ENCODE measurements around the gene SHC3.

Gene SHC3

DNA sequence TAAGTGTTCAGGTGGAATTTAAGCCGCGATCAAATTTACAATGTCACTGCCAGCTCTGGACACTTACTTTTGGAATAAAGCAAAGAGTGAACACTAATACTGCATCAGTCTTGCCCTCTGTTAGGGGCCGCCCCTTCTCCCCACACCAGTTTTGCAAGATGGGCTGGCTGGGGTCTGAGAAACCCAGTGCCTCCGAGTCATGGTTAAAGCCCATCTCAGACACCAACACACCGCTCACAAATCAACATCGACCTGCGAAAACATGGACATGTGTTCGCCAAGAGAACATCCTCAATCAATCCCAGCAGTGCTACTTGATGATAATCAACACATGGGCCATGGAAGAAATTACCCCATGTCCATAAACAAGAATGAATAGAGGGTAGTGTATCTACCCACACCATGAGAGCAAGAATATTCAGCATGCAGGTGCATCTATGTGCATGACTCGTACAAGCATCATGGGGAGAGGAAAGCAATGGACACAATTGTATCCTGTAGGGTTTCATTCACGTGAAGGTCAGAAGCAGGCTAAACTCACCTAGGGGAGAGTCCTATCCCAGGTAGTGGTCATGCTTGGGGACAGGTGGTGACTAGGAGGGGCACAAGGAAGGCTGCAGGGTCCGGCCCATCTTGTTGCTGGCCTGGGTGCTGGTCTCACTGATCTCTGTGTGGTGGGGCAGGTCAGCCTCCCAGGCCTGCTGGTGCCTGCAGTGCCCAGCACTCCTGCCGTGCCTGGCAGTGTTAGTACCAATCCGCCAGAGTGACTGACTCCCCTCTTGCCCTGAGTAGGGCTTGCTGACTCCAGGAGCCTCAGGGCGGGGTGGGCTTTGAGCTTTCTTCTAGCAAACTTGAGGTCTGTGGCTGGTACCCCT lies 182.3 kb downstream of the SHC3 start:
- DNase-seq: no peak

DNA sequence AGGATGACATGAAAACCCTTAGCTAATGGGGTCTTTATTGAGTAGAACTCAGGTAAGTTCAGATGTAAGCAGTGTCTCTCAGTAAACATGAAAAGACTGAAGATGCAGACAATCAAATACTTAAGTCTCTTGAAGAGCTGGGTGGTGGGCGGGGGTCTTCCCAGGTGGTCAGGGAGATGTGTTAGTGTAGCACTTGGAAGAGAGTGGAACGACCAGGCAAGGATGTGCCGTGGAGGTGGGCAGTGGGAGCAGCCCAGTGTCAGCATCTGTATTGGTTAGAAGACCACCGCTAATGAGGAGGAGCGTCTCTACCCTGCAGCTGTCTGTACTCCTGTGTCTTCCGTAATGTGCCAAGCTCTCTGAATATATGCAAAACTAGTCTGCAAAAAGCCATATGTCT lies 183.0 kb downstream of the SHC3 start:
- no peak for DNase-seq

DNA sequence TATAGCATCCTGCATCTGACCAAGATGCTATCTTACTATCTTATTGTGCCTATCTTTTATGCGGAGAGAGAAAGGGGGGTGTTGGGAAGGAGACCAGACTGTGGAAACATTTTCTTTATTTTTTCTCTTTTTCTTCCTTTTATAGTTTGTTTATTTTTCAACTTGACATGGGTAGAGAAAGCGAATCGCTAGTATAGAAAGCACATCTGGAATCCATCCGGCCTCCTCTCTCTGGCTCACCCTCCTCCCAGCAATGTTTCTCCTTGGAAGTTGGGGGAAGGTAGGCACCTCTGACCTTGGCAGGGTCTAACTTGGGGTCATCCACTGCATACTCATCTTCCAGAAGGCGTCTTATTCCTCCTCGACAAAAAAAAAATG lies 183.4 kb downstream of the SHC3 start:
- no peak for DNase-seq

DNA sequence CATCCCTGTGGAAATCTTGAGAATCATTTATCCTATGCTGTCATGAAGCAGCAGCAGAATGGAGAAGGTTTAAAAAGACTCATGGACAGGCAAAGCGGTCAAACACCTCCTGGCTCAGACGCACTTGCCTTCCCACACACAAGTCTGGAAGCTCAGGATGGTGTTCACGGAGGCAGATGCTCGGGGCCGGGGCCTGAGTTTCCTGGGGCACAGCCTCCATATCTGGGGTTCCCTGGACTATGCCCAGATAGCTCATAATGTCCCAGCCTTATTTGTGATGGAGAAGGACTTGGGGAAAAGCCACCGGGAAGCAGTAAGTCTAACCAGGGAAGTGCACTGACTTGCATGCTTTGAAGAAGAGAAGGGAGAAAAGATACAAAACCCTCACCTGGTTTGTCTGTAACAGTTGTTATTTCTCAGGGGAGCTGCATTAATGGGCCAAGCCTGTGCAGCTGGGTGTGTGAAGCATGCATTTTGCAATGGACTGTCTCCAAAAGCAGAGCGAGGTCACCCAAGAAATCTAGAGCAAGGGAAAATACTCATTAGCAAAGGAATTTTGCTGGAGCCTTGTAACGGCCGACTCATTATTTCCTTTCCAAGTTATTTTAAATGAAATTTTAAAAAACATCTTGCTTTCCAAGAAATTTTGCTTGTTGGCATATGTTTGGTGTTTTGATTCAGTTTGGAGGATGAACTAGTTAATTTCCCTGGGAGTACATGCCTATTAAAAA lies 184.0 kb downstream of the SHC3 start:
- no peak for DNase-seq

DNA sequence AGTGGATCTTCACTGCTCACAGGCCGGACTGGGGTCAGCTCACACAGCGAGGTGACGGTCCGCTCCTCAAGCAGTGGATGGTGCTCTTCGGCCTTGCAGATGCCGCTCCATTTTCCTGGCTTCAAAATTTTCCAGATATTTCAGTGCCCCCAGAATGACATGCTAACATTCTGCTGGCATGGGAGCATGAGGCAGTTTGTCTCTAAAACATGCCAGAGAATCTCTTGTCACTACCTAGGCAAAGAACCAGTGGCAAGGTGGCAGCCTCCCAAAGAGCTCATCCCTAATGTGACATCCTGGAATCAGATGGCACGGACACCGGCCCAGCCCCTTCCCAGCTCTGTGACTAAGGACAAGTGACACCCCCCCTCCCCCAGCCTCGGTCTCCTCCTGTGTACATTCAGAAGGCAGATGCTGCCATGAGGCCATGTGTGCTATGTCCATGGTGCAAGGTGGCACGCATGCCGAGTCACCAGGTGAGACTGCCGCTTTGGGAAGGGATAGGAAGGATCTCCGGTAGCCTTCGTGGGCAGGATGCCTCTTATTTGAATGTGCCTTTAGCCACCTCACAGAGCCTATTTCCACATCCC lies 184.7 kb downstream of the SHC3 start:
- DNase-seq: no peak

DNA sequence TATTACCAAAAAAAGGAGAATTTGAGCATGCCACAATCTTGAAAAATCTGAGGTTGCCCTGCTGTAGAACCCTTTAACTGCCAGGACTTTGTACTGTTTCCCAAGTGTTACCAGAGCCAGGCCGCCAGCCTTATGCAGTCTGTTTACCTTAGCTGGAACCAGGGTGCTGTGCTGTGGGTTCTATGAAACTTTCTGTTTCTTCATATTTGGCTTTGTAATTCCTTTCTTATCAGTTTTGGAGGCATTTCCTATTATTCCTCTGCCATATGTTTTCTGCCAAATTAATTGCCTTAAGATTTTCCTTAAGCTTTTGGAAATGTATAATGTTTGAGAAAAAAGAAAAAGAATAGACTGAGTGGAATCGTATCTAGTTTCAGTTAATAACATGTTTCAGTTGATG lies 185.3 kb downstream of the SHC3 start:
- no peak for DNase-seq

DNA sequence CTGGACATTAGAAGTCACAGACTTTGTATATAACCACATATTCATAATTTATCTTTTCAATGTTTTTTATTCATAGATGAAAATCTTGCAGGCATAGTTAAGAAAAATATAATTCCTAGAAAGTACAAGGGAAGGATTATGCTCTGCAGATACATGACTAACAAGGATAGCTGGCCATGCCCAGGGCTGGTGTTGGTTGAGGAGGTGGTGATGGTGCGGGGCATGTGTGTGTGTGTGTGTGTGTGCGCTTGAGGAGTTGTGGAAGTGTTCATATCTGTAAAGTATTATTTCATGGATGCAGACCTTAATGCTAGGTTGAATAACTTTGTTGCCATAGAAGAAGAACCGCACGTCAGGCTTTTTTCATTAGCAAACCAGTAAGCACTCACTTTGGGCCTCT lies 186.1 kb downstream of the SHC3 start:
- no peak for DNase-seq

DNA sequence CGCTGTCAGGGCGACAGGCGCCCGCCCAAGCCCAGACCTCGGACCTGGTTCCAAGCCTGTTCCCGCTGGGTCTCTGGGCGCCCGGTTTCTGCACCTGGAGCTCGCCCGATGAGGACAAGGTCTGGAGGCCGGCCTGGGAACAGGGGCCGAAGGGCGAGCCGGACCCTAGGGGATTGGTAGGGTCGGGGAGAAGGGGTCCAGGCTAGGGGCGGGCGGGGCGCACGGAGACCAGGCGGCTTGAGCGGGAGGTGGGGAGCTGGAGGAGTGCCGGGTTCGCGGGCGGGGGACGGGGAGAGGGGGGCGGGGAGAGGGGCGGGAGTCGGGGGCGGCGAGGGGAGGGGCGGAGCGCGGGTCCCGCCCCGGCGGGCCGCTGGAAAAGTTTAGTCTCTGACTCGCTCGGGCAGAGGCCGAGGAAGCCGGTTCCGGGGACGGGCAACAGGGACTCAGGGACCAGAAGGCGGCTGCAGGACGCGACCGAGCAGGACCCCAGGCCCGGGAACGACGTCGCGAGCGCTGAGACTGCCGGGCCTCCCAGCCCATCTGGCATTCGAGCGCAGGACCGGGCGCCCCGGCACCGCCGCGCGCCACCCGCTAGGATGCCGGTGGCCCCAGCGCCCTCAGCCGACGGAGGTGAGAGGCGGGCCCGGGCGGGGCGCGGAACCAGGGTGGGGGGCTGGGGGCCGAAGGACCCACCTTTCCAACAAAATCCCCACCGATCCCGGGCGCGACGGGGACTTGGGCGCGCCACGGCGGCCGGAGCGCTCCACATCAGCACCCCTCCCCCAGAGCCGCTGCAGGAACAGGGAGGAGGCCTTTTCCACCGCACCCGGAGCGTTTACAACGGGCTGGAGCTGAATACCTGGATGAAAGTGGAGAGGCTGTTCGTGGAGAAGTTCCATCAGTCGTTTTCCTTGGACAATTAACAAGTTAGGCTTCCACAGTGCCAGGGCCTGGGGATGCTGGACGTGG lies 187.3 kb downstream of the SHC3 start, which contains the start of gene S1PR3:
Gene S1PR3 (plus strand): TSS at position 403 of the 969 bp plus-strand sequence. CDS start 9,733 bp downstream, outside the sequence.
- no peak for DNase-seq

DNA sequence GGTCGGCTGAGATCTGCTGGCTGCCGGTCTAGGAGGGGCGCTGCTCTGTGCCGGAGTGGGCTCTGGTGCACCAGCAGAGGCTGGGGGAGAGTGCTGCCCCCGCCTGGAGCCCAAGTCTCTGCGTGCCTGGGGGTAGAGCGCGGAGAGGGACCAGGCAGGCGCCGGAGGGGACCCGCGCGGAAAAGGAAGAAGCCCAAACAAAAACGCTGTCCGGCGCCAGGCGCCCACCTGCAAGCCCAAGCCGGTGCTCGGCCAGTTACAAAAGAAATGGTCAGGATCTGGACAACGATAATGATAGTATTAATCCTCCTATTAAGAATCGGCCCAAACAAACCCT lies 187.9 kb downstream of the SHC3 start:
- DNase-seq: no peak

DNA sequence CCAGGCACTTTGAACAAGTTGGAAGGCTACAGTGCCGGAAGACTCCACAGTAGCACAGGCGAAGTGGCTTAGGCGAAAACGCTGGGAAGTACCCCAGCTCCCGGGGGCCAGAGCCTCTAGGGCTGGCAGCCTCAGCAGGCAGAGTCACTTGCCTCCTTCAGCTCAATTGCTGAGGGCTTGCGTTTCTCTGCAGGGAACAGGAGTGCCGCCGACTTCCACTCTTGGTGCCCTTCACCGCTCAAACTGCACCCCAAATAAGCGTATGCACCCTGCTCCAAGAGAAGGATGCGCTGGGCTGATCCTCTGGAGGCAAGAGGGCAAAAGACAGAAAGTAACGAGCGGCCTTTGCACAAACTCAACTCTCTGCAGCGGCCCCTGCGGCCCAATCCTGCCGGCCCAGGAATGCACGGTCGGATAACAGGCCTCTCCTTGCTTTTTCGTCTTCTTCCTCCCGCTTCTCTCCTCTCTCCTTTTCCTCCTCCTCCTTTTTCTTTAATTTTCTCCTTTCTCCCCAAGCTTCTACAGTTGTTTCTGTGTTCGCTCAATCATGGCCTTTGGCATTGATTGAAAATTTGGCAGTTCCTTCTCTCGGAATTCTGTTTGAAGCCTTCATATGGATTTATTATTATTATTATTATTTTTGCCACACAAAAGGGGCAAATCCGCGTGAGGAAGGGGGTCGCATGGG lies 188.4 kb downstream of the SHC3 start:
- DNase-seq: no peak

DNA sequence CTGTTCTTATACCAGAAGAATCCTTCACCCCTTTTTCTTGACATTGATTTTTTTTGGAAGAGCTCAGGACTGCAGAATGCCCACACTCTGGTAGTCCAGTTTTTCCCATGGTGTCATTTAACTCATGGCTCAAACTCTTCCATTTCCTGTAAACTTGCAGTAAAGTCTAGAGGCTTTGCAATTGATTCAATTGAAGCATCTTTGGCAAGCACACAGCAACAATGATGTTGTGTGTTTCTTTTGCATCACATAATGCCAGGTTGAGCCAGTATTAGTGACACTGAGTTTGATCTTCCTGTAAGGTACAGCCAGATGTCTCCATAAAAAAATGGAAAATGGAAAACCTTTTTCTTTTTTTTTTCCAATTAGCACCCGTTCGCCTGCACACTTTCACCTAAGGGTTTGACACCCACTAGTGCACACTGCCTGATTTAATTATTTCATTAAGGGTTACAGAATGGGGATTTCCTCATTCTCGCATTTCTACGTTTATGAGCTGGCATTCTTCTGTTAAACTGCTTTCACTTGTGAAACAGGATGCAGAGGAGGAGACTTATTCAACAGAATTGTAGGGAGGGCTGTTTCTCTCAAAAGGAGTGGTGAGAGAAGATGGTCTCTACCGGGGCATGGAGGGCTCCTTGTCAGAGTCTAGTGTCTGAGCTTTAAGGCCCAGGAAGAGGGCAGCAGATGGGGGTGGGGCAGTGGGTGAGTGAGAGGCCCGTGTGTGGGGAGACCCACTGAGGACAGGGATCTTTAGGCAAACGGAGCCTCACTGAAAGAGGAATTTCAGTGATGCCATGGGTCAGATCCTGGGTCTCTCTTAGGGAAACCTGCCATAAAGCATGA lies 189.6 kb downstream of the SHC3 start:
- DNase-seq: no peak

DNA sequence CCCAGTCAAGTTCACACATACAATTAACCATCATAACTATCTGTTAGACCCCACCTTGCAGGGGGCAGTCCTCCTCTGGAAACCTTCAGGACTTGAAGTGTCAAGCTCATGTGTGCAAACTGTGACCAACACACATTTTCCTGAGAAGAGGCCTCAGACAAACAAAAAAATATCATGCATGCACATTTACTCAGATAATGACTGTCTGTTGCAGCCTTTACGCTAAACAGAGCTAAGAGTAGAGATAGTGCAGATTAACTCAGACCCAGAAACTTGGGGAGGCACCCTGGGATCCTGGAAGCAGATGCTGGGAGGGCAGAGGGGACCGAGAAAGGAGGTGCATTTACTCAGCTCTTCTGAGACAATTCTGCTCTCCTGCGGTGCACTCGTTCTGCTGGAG lies 191.0 kb downstream of the SHC3 start:
- no peak for DNase-seq

DNA sequence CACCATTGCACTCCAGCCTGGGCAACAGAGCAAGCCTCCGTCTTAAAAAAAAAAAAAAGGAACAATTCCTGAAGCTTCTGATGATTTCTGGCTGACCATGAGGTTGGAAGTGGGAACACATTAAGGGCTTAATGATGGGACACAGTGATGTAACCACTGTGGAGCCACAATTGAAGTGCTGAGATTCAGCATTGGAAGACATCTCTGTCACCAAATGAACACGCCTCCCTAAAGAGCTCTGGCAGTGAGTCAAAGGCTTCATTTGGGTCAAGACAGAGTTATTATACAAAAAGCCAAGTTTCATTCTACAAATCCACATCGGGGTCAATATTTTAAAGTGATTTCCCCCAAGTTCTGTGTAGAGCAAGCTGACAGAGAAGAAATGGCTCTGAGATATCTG lies 191.8 kb downstream of the SHC3 start:
- no peak for DNase-seq

DNA sequence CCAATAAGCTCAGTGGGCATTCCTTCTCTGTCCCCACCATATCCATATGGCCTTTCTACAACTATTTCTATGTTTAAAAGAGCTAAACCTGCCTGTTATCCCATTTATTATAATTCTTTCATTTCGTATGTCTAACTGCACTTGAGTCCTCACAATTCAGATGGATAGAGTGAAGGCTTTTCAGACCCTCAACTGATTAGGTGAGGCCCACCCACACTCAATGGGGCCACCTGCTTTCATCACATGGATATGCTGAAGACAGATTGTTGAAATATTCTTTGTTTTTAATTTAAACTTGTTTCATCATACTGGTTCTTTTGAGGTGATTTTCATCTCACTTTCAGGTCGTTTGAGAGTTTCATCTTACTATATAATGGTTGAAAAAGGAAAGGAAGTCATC lies 193.0 kb downstream of the SHC3 start:
- DNase-seq: no peak

DNA sequence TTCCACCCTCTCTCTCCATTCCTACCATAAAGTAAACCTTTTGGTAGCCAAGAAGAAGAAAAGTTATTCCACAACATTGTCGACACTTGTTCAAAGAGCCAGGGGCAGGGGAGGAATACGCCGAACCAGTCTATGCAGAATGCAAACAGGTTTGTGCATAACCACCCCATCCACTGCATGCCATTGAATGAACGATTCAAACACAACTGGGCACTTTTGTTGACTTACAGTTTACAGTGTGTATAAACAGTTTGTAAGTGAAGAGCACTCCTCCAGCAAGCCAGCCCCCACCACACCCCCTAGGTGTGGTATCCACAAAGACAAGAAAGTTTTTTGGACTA lies 194.1 kb downstream of the SHC3 start:
- DNase-seq: no peak

DNA sequence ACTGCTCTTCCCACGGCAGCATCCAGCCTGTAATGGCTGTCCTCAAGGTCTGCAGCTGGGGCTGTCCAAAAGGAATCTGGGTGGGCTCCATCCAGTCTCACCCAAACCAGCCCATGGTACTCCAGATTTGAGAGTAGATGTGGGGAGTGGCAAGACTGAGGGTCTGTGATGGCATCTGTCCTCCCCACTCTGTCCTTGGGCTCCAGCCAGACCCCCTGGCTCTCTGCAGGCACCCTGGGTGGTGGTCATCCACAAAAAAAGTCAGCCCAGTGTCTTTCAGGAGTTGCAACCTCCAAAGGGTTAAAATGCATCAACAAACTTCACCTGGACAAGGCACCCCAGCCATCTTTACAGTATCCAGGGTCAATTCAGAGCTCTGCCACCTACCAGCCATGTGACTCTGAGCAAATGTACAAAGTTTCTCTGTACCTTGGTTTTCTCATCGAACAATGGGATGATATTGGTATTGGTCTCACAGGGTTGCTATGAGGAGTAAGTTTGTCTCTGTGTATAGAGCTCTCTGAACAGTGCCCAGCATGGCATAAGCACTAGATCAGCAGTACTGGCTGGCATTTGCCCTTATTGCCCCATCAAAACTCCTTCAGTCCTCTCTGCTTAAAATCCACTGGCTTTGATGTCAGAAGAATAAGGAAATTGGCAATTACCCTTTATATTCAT lies 194.6 kb downstream of the SHC3 start:
- DNase-seq: no peak

DNA sequence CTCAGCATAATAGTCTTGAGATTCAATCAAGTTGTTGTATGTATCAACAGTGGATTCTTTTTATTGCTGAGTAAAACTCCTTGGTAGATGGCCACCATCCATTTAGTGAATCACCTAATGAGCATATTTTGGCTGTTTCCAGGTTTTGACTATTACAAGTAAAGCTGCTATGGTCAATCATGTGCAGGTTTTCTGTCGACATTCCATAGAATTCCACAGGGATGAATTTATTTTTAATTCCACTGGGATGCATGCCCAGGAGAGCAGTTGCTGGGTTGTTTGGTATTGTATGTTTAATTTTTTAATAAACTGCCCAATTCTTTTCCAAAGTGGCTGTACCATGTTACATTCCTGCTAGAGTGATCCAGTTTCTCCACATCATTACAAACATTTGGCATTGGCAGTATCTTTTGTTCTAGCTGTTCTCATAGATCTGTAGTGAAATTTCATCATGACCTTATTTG lies 197.8 kb downstream of the SHC3 start:
- no peak for DNase-seq

DNA sequence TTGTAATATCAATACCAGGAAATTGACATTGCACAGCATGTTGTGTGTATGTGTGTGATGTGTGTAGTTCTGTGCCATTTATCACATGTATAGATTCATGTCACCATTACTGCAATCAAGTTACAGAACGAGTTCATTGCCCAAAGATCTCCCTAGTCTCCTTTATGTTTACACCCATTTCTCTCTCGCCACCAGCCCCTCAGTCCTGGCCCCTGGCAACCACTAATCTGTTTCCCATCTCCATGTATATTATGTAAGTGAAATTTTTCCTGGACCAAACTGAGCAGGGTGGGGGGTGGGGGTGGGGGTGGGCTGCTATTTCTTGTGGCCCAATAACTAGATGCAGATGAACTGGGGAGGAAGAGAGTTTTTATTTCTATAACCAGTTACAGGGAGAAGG lies 198.8 kb downstream of the SHC3 start:
- no peak for DNase-seq

DNA sequence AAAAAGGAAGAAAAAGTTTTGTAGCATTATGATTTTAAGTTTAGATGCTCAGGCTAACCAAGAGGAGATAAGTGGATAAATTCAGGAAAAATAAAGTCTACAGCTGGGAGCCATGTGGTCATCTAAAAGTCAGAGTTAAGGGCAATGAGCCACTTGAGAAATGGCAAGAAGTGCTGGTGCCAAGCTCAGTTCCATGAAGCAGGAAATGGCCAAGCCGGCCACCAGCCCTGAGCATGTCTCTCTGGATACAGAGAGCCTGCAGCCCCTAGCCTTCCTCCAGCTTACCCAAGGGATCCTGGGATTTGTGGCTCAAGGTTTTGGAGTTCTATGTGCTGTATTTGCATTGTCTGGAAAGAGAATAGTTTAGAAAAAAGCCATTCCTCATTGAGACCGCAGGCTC lies 199.6 kb downstream of the SHC3 start:
- no peak for DNase-seq

DNA sequence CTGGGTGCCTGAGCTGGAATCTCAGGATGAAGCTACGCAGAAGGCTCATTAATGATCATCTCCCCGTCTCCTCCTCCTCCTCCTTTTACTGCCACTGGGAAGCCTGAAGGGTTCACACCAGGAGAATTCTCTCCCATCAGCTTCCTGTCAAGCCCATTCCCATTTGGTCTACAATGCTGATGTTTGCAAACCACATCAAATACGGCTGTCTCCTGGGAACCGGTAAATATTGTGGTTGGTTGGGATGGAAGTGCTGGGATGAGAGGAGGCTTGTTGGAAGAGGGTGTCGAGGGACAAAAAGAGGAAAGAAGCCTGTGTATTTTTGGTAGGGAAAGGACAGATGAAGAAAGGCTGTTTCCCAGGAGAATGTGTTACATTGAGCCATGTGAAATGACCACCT lies 200.6 kb downstream of the SHC3 start:
- DNase-seq: no peak

DNA sequence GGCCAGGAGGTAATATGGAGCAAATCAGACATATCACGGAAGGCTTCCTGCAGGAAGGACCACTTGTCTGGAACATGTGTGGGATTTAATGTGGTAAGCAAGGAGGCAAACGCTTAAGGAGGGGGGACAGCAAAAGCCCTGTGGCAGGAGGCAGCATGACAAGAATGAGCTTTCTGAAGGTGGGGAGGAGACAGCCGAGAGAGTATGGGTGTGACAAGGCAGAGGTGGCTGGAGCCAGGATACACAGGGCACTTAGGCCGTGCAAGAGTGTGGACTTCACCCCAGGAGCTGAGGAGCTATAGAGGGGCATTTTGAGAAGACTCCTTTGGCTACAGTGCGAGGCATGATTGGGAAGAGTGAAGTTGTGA lies 201.7 kb downstream of the SHC3 start:
- no peak for DNase-seq
